SK-N-MC (cell line): ENCODE measurements around the gene CPA5.

Experiments used
- EZH2 ChIP-seq: fragments of 200-600 bp; sonication (generic); IDR thresholded peaks from one replicate; pipeline ENCODE4 v1.6.1; 2017; ENCODE audit warnings: antibody characterized with exemption
- POLR2AphosphoS5 ChIP-seq: IDR thresholded peaks from 2 replicates; pipeline ENCODE4 v1.6.1; 2012; ENCODE audit warnings: mild to moderate bottlenecking, low read depth, low read length, borderline replicate concordance

DNA sequence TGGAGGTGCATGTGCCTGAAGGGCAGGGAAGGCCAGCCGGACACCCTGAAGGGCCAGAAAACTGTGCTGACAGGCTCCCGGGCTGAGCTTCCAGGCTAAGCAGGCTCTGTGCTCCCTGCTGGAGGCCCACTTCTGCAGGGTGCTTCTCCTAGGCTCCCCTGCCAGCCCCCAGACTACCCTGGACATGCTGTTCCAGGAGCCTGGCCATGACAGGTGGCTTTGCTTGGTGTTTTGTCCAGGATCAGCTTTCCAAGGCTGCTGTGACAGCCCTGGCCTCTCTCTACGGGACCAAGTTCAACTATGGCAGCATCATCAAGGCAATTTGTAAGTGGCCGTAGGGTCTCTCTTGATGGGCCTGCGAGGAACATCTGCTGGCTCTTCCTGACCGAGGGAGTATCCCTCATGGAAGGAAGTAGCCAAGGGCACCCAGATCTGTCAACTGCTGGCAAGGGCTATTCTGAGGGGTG lies 41.0 kb downstream of the CPA5 start:
- TF ChIP-seq POLR2AphosphoS5 (no peak), EZH2 (no peak)
